ENCODE measurements around the gene GPC3. TPM values are rescaled to one million over a fixed set of nuclear protein-coding genes. Genes with fewer than 3 reads are reported as not detected.
"Not testable (repeated sequence)": the region's sequence is repeated elsewhere in the genome, so short reads cannot be mapped to it uniquely, and the experiment has no call there.

The GPC3 gene
- polyA plus RNA-seq, 1 donor, result 288 TPM

DNA sequence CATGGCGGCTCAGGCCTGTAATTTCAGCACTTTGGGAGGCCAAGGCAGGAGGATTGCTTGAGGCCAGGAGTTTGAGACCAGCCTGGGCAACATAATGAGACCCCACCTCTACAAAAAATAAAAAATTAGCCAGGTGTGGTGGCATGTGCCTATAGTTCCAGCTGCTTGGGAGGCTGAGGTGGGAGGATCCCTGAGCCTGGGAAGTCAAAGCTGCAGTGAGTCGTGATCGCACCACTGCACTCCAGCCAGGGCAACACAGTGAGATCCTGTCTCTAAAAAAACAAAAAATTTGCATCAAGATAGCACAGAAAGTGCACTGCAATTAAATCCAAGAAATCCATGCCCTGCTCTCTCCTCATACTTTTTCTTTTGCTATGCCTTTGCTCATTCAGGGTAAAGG, 458.6 kb downstream of the GPC3 start:
- DNase-seq (ENCODE audit: low read depth), result not testable (repeated sequence)

DNA sequence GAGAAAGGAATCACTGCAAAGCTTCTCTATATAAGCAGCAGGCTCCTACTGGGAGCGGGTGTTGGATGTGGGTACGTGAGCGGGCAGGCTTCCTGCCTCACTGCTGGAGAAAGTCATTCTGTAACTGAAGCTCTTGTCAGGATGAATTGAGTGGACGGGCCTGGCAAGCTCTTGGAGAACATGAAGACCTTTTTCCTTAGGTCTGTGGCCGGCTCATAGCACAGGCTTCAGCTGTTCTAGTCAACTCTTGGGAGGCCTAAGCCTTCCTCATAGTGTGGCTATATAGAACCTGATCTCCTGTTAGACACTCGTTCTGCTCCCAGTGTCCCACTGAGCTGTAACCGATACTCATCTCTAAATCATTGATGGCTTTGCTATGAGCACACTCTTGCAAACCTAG, 461.9 kb downstream of the GPC3 start:
- no peak for DNase-seq (ENCODE audit: low read depth)

DNA sequence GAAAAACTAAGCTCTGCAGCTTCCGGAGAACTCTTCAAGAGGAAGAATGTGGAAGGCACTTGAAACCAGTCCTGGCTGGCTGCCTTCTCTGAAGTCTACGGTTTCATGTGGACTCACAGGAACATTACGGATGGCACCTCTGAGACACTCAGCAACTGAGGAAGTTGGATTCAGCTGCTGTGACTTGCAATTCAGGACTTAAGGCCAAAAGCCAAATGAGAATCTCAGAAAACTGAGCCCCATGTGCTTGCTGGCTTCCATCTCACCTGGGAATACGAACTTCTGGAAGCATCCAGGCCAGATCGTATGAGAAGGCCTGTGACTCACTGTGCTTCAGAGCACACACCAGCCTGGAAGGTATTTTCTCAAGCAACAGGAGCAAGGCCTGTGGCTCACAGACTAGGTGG, 462.3 kb downstream of the GPC3 start:
- DNase-seq (ENCODE audit: low read depth), result no peak

DNA sequence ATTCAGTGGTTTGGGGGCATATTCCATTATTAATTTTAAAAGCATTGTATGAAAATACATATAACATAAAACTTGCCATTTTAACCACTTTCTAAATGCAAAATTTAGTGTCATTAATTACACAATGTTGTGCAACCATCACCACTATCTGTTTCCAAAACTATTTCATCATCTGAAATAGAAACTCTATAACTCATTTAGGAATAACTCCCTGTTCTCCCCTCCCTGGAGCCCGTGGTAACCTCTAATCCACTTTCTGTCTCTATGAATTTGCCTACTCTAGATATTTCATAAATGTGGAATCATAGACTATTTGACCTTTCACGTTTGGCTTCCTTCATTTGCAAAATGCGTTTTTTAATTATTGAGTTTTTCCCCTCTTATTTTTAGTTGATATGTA, 468.7 kb downstream of the GPC3 start:
- DNase-seq (ENCODE audit: low read depth), result no peak

DNA sequence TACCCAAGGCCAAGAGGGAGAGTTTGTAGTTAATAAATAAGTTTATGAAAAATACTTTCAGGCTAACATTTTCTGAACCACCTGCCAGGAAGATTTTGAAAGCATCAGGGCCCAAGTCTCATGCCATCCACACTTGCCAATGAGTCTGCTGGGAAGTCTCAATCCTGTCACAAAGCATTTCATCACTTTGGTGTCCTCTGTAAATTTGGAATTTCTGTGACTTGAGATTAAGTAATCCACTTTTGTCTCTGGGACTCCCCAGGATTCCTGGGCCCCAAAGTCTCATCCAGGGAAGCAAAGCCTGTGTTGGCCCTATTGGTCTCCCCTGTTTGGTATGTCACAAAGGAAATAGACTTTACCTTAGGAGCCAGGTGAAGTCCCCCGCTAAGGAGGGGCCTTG, 470.9 kb downstream of the GPC3 start:
- no peak for DNase-seq (ENCODE audit: low read depth)

DNA sequence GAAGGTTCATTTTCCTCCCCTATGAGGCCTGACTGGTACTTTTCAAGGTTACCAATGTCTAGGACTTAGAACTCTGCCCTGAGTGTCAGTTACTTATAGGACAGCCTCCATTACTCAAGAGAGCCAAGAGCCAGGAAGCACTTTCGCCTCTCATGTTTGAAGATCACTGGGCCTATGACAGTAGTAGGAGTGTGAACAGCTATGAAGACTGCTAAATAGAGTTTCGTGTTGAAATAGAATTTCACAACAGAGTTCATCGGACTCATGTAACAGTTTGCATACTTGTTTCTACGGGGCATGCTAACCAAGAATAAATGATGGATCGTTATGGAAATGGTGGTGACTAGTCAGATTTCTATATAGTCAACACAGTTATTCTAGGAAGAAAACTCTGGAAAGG, 472.3 kb downstream of the GPC3 start:
- DNase-seq (ENCODE audit: low read depth), result no peak

DNA sequence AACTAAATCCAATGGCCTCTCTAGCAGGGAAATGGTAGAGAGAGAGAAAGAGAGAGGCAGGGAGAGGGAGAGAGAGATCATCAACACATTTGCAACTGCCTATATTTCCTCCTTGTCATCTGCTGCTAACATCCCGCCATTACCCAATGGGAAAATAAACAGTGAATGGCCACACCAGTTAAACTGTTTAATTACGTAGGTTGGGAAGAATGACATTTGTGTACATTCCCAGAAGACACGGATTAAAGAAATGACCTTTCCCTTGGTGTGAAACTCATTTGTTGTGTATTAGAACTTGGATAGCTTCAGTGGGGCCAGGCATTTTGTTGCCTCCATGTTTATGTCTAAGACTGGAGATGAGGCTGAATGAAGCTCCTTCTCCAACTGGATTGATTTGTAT, 474.4 kb downstream of the GPC3 start:
- DNase-seq (ENCODE audit: low read depth), result no peak

DNA sequence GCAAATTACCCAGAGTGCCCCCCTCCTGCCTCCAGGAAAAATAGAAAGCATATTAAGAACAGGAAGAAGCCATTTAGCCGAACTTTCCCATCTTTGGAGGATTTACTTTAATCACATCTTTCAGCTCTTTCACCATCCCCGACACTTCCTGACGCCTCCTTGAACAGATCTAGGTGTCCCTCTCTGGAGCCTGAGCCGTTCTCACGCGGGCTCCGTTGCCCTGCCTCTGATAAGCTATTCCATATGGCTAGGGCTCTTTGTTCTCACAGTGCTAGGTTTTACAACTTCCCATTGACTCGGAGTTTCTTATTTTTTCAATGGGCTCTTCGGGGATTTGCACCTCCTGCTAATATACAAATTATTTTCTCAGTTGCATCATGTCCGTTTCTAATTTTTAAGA, 488.0 kb downstream of the GPC3 start:
- DNase-seq (ENCODE audit: low read depth), result no peak

DNA sequence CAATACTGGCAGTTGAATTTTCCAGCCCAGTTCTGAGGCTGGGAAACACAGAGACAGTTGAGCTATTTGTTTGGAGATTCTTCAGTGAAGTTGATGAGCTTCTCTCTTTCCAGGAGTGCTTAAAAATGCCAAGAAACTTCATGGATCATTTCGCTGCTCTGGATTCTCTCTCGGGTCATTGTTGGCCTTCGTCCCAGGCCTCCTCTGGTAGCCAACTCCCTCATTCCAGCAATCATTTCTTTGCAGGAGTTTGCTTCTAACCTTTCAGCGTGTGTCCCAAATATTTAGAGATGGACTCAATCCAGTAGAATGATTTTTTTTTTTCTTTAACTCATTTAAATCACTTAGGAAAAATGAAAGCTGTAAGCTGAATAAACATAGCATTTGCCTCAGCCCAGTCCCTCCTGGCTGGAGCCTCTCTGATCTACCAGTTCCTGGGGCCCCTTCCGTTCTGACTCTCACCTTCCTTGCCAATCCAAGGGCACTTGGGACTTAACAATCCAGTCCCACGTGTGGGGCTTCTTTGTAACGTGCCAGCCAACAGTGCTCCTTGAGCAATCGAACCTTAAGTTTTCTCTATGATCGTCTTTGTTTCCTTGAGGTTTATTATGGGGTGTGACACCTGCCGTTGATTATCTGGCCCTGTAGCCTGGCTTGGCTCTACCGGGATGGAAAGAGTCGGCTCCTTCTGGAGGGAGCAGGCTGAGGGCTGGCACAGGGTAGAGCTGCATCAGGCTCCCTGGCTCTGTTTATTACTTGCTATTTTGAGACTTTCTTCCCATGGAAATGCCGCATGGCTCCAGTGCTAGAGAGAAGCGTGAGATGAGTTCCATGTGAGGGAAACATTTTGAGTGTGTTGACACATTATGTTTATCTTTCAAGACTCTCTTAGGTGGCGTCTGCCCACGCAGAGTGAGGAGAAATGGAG, 489.7 kb downstream of the GPC3 start:
- no peak for DNase-seq (ENCODE audit: low read depth)

DNA sequence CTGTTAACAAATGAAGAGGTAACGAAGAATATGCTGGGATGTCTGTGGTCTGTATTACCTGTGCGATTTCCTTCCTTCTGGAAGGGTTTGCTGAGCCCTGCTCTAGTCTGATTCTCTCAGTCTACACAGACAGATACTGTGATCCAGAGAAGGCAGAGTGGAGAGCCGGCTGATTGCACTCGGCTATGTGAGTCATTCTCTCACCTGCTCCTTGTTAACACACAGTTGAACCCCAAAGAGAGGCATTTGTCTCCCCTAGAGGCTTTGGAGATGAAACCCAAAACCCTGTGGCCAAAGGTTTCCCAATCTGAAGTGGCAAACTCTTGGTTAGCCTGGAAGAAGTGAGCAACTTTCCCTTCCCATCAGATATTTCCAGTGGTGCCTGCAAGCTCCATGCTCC, 492.0 kb downstream of the GPC3 start:
- DNase-seq (ENCODE audit: low read depth), result no peak

DNA sequence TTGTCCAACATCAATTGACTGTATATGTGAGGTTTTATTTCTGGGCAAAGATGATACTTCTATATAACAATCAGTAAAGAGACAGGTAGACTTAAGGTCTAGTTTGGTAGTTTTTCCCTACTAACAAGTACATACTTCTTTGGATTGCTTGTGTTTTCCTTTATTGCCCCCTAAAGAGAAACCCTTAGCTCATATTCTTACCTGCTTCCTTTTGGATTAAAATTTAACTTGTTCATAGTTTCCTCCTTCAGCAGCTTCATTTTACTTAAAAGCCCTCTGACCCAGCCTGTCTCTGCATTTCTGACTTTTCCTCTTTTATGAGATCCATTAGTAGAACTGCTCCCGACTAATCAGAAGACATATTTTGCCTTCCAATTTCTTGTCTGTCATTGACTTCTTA, 494.4 kb downstream of the GPC3 start:
- no peak for DNase-seq (ENCODE audit: low read depth)

Data from forelimb muscle (tissue), 1 donor.